GM23338 (cell line): Measurements from ENCODE around the gene PCDHB6.
"Not testable (repeated sequence)": the region's sequence is repeated elsewhere in the genome, so short reads cannot be mapped to it uniquely, and the experiment has no call there.

Experiments used
- CREB1 ChIP-seq: fragments of 250-450 bp; sonication (Bioruptor Pico); IDR thresholded peaks from 2 replicates; pipeline ENCODE4 v1.5.0; 2020; ENCODE audit warnings: low read depth, mild to moderate bottlenecking, moderate library complexity
- CTCF ChIP-seq, 2 experiments: fragments of 200-600 bp in 1 of 2; sonication (generic) in 1 of 2; conservative IDR thresholded peaks; 2 replicates each; pipeline versions ENCODE4 v1.5.1 to v1.6.1; 2016 to 2017; ENCODE audit warnings: antibody characterized with exemption in 2 of 2, low read depth in 2 of 2, mild to moderate bottlenecking in 2 of 2, moderate library complexity in 1 of 2
- EZH2 ChIP-seq: fragments of 200-600 bp; sonication (generic); IDR thresholded peaks from one replicate; pipeline ENCODE4 v1.8.0; 2017; ENCODE audit warnings: antibody characterized with exemption, mild to moderate bottlenecking, low read depth; ENCODE audit not compliant: unreplicated experiment
- EZH2phosphoT487 ChIP-seq: fragments of 200-600 bp; sonication (generic); IDR thresholded peaks from one replicate; pipeline ENCODE4 v1.8.1; 2018; ENCODE audit warnings: antibody characterized with exemption; ENCODE audit not compliant: unreplicated experiment
- NANOG ChIP-seq: IDR thresholded peaks from 2 replicates; pipeline ENCODE4 v1.6.1; 2016; ENCODE audit warnings: antibody characterized with exemption, borderline replicate concordance
- POLR2AphosphoS5 ChIP-seq: IDR thresholded peaks from 2 replicates; pipeline ENCODE4 v1.6.1; 2016; ENCODE audit warnings: antibody characterized with exemption, low read depth
- STAT1 ChIP-seq: IDR thresholded peaks from one replicate; pipeline ENCODE4 v1.6.1; 2016; ENCODE audit warnings: antibody characterized with exemption; ENCODE audit not compliant: unreplicated experiment

DNA sequence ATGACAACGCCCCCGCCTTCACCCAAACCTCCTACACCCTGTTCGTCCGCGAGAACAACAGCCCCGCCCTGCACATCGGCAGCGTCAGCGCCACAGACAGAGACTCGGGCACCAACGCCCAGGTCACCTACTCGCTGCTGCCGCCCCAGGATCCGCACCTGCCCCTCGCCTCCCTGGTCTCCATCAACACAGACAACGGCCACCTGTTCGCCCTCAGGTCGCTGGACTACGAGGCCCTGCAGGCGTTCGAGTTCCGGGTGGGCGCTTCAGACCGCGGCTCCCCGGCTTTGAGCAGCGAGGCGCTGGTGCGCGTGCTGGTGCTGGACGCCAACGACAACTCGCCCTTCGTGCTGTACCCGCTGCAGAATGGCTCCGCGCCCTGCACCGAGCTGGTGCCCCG lies 29.5 kb downstream of the PCDHB6 start:
- not testable (repeated sequence) for TF ChIP-seq CTCF (conservative IDR thresholded peaks at IDR 0.05; ENCODE audit: low read depth in 2 of 2); POLR2AphosphoS5; STAT1; CREB1 (CRISPR knock-in tag); EZH2phosphoT487; EZH2; NANOG
